Heart left ventricle (tissue), 16 donors: Measurements from ENCODE around the gene KDSR. TPM values are rescaled to one million over a fixed set of nuclear protein-coding genes. Genes with fewer than 3 reads are reported as not detected.

Experiments
- ATAC-seq, 4 donors: fragments of 200-7000 bp; cut with Tn5 transposase; one replicate each; pipeline ENCODE4 v1.9.1; 2020 to 2022; ENCODE audit warnings: moderate library complexity in 4 of 4, mild to moderate bottlenecking in 3 of 4, moderate number of reproducible peaks in 1 of 4
- DNase-seq, 5 donors: peaks; one replicate each; pipeline ENCODE4 v3.0.0-alpha.2; 2020
- H3K27ac ChIP-seq, 12 donors: fragments of 200-600 bp; sonication (generic) in 4 of 12; one replicate each; pipeline versions ENCODE4 v1.5.0 to v1.8.0; 2016 to 2022; ENCODE audit warnings: mild to moderate bottlenecking in 2 of 12
- H3K27me3 ChIP-seq, 9 donors: fragments of 200-600 bp; sonication (generic) in 2 of 9; one replicate each; pipeline versions ENCODE4 v1.5.1 to v1.8.0; 2016 to 2022; ENCODE audit warnings: mild to moderate bottlenecking in 3 of 9
- H3K36me3 ChIP-seq, 9 donors: fragments of 200-600 bp; sonication (generic) in 2 of 9; one replicate each; pipeline versions ENCODE4 v1.5.0 to v1.8.0; 2018 to 2022; ENCODE audit warnings: mild to moderate bottlenecking in 2 of 9
- H3K4me1 ChIP-seq, 12 donors: fragments of 200-600 bp; sonication (generic) in 4 of 12; one replicate each; pipeline versions ENCODE4 v1.5.0 to v1.8.0; 2016 to 2022; ENCODE audit warnings: mild to moderate bottlenecking in 3 of 12
- H3K4me3 ChIP-seq, 12 donors: fragments of 200-600 bp; sonication (generic) in 4 of 12; one replicate each; pipeline versions ENCODE4 v1.5.0 to v1.8.0; 2017 to 2022; ENCODE audit warnings: mild to moderate bottlenecking in 9 of 12, moderate library complexity in 4 of 12
- H3K9me3 ChIP-seq, 12 donors: fragments of 200-600 bp; sonication (generic) in 4 of 12; one replicate each; pipeline versions ENCODE4 v1.5.0 to v1.8.0; 2016 to 2022; ENCODE audit warnings: mild to moderate bottlenecking in 1 of 12
- CTCF ChIP-seq, 12 donors: fragments of 200-600 bp; sonication (generic) in 4 of 12; IDR thresholded peaks; one replicate each; pipeline versions ENCODE4 v1.5.0 to v1.8.0; 2018 to 2022; ENCODE audit warnings: antibody characterized with exemption in 12 of 12, mild to moderate bottlenecking in 5 of 12
- POLR2A ChIP-seq, 2 donors: fragments of 450-650 bp; IDR thresholded peaks; one replicate each; pipeline ENCODE4 v1.6.1; 2017; ENCODE audit warnings: antibody characterized with exemption in 2 of 2, mild to moderate bottlenecking in 2 of 2, moderate library complexity in 2 of 2
- WGBS, 4 donors: extraction: QIAGEN DNeasy Blood & Tissue Kit in 2 of 4; methylation state at CpG; one replicate each; pipeline versions ENCODE4 v1.1.5 to v1.1.7; 2013 to 2018; 5-methylcytosine and 5-hydroxymethylcytosine counted together
- intact Hi-C, 10 donors: fragments of 100-400 bp; cut with DNase I; formaldehyde crosslinking; loops; one replicate each; pipeline versions ENCODE4 v1.11.1 to v1.14.2; 2022
- polyA plus RNA-seq, 2 donors: library from polyadenylated mRNA; stranded (reverse); fragments of 200-250 nt; gene quantifications; one replicate each; pipeline ENCODE4 v1.2.3, GENCODE V29; 2013
- total RNA-seq, 9 donors: library from RNA; depleted of rRNA in 2 of 9; stranded (reverse); fragments of >200 nt in 2 of 9; fragmentation: NEBNext Ultra II Directional in 3 of 9; extraction: Animal tissue kit (Norgen Biotek cat#: 25700) in 3 of 9; gene quantifications; one replicate each; pipeline versions ENCODE4 v1.1.0 to v1.2.4, GENCODE V29; 2016 to 2023
- donor health status: ischemic (EF 13 %, LVEDD 7.1; RV severe dilation, severe dysfunction).
- donor health status: healthy with polysubstance abuse.
- donor health status: DM: no; HTN: yes; CAD: no.
- donor health status: DM: no; HTN: no; CAD: no.
- donor health status: ischemic (EF 25% LVEDD 6.9; RV normal size, moderate dysfunction).
- donor health status: ischemic (EF 25% LVEDD 5.7; RV mildly dilated, moderate dysfunction).
- donor health status: healthy.
- donor health status: DM: yes; HTN: yes; CAD: no.
- donor health status: ischemic (EF 35%, LVEDD 5.7; RV mildly dilated, moderate dysfunction).
- donor health status: nonischemic (EF 11% LVEDD 7.7; RV severe dilation, severe dysfunction).
- donor health status: DM: yes; HTN: yes; CAD: no.
- donor health status: PGD.
- donor health status: ischemic (EF 29% LVEDD 5.4; RV normal size, mild dysfunction).
- donor health status: nonischemic (EF 23%, LVEDD 6.1; RV moderate dilation, normal function).

KDSR gene
- total and polyA plus RNA-seq, 11 donors = 10.7 to 45.6 (median 36.5) TPM

DNA sequence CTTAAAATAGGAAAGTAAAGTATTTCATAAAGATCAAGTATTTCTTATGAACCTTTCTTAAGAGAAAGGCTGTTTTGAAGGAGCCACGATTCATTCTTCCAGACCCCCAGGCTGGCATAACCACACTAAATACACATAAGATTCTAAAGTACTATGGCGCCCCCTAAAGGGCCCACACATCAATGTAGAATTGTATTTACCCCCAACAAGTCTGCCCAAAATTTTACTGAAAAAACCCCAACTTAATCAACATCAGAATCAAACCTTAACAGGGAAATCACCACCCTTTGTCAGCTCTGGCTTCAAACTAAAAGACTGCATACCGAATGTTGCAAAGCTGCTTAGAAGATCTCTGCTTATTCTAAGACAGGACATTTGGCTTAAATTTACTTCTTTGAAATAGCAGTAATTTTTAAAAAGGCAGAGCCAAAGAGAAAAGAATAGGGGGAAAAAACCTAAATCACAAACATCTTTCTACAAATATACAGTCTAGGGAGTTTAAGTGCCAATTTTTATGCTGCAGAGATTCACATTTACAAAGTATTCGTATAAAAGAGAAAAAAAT lies 27.0 kb downstream of the KDSR start:
- intact Hi-C loops = loop anchor here in 8 of 10 donors (2.0 to 5.0 kb wide), 4 partner anchors 82 to 323 kb away; partner anchors contain the start of gene VPS4B (in 1 of the 8)
- Histone ChIP-seq H3K4me1 (peaks cover 0 to 9% (median 0%) of the 10 kb centered on the region in 12 donors), H3K9me3 (no peaks in the 10 kb centered on the region), H3K27me3 (no peaks in the 10 kb centered on the region), H3K27ac (no peak overlapping the region), H3K4me3 (no peak overlapping the region), H3K36me3 (peaks cover 0 to 100% (median 97%) of the 10 kb centered on the region in 9 donors)
- ATAC-seq (no peak), DNase-seq (no peak)
- TF ChIP-seq POLR2A (IDR thresholded peaks at IDR 0.05) = no peak
- TF ChIP-seq CTCF (IDR thresholded peaks at IDR 0.05) = peak; percentile 36 to 64 (median 47)
- WGBS, 4 donors = 30 to 53% (median 50%) methylated on average over 4 of the region's 4 CpGs

GRCh38 chr18:63336366-63337099 lies 30.5 kb downstream of the KDSR start:
- 70 to 79% (median 72%) methylated on average over 8 of the region's 8 CpGs for WGBS, 4 donors
- no peaks in the 10 kb centered on the region for H3K27me3 ChIP-seq
- ATAC-seq = no peak
- intact Hi-C loops = no loop called here
- peak overlapping the region in 2 of 12 donors; percentile 31 to 55 for H3K27ac ChIP-seq
- peaks cover 0 to 99% (median 96%) of the 10 kb centered on the region in 9 donors for H3K36me3 ChIP-seq
- H3K4me1 ChIP-seq = no peaks in the 10 kb centered on the region
- H3K4me3 ChIP-seq = no peak overlapping the region
- H3K9me3 ChIP-seq = no peaks in the 10 kb centered on the region
- TF ChIP-seq POLR2A (IDR thresholded peaks at IDR 0.05) (no peak), CTCF (IDR thresholded peaks at IDR 0.05) (no peak)
- DNase-seq = no peak

- no peaks in the 10 kb centered on the region for H3K4me1 ChIP-seq
- DNase-seq (no peak), ATAC-seq (no peak)
- H3K27me3 ChIP-seq = no peaks in the 10 kb centered on the region
- H3K4me3 ChIP-seq = no peak overlapping the region
- no peak for TF ChIP-seq CTCF (IDR thresholded peaks at IDR 0.05)
- WGBS, 4 donors = 83 to 90% (median 84%) methylated on average over 4 of the region's 4 CpGs
- no peaks in the 10 kb centered on the region for H3K9me3 ChIP-seq
- H3K27ac ChIP-seq = no peak overlapping the region
- peaks cover 0 to 73% (median 69%) of the 10 kb centered on the region in 9 donors for H3K36me3 ChIP-seq
- intact Hi-C loops = no loop called here
These were observed 35.9 kb downstream of the KDSR start for GRCh38 chr18:63331105-63331504.

DNA sequence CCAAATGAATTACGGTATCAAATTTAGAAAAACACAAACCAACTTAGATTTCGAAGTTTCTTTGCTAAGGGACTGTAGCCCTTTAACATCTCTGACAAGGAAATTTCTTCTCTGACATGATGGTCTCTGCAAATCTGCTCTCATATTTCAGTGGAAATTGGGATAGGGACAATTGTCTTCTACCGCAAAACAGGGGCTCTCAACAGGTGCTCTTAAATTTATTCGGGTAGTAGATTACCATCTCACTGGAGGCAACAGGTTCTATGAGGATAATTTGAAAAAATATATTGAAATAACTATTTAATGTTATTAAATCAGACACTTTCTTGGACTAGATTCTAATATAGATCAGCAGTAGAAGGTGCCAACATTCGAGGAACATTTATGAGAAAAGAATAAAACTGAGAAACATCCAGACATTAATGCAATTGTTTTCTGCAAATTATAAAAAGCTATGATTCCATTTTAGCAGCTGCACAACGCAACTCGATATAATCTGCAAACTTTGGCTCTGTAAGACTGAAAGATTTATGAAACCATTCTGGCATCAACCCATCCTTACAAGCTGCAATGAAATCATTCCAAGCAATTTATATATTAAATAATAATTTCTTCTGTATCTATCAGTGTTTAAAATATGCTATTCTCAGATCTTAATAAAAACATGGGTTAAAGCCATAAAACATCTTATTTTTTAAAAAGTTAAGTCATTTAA lies 37.4 kb downstream of the KDSR start:
- DNase-seq (no peak), ATAC-seq (no peak)
- Histone ChIP-seq H3K4me1 (no peaks in the 10 kb centered on the region), H3K36me3 (peaks cover 0 to 58% (median 54%) of the 10 kb centered on the region in 9 donors), H3K9me3 (no peaks in the 10 kb centered on the region), H3K27ac (no peak overlapping the region), H3K27me3 (no peaks in the 10 kb centered on the region), H3K4me3 (no peak overlapping the region)
- TF ChIP-seq POLR2A (IDR thresholded peaks at IDR 0.05) = no peak
- TF ChIP-seq CTCF (IDR thresholded peaks at IDR 0.05) = no peak
- intact Hi-C loops = loop anchor here in 1 of 10 donors (5.0 kb wide), 2 partner anchors 202 to 307 kb away; no protein-coding TSS in a partner anchor
- WGBS, 4 donors = 77 to 85% (median 82%) methylated on average over 7 of the region's 7 CpGs
